Adrenal gland (tissue), 19 donors: ENCODE measurements around the gene SOD3. TPM values are rescaled to one million over a fixed set of nuclear protein-coding genes. Genes with fewer than 3 reads are reported as not detected.

ENCODE experiments used
- DNase-seq, 7 donors: peaks; one replicate each; pipeline ENCODE4 v3.0.0-alpha.2; 2019 to 2020
- H3K27ac ChIP-seq, 5 donors: fragments of 200-600 bp; sonication (generic) in 4 of 5; 1 replicate in 3 of 5; 2 replicates in 2 of 5; pipeline versions ENCODE4 v1.5.1 to v1.8.0; 2016 to 2020; ENCODE audit warnings: mild to moderate bottlenecking in 1 of 5
- H3K27me3 ChIP-seq: fragments of 200-600 bp; 2 replicates; pipeline ENCODE4 v1.8.0; 2021
- H3K36me3 ChIP-seq, 2 donors: fragments of 200-600 bp; replicated peaks in 1 of 2; 1 replicate in 1 of 2; 2 replicates in 1 of 2; pipeline versions ENCODE4 v1.5.1 to v1.8.0; 2018 to 2022
- H3K4me1 ChIP-seq, 2 donors: fragments of 200-600 bp; replicated peaks in 1 of 2; 1 replicate in 1 of 2; 2 replicates in 1 of 2; pipeline versions ENCODE4 v1.5.1 to v1.8.0; 2018 to 2021
- H3K4me3 ChIP-seq, 4 donors: fragments of 200-600 bp; sonication (generic) in 3 of 4; one replicate each; pipeline ENCODE4 v1.5.1; 2016 to 2018
- H3K9me3 ChIP-seq, 3 donors: fragments of 200-600 bp; sonication (generic) in 1 of 3; replicated peaks in 1 of 3; 1 replicate in 2 of 3; 2 replicates in 1 of 3; pipeline versions ENCODE4 v1.5.1 to v1.8.0; 2016 to 2021
- POLR2A ChIP-seq, 2 donors: fragments of 450-650 bp; IDR thresholded peaks; one replicate each; pipeline ENCODE4 v1.6.1; 2017; ENCODE audit warnings: antibody characterized with exemption in 2 of 2, mild to moderate bottlenecking in 2 of 2, moderate library complexity in 1 of 2
- WGBS, 4 donors: extraction: QIAGEN DNeasy Blood & Tissue Kit in 2 of 4; methylation state at CpG; one replicate each; pipeline versions ENCODE4 v1.1.5 to v1.1.7; 2013 to 2017; 5-methylcytosine and 5-hydroxymethylcytosine counted together
- intact Hi-C, 2 donors: fragments of 100-400 bp; cut with DNase I; formaldehyde crosslinking; loops; one replicate each; pipeline versions ENCODE4 v1.14.1 to v1.15.0; 2022 to 2023
- long read RNA-seq, 10 donors: library from polyadenylated mRNA in 3 of 10; unstranded in 2 of 10; stranded (forward) in 1 of 10; transcript quantifications; one replicate each; pipeline ENCODE4 v2.0.0 and lab custom pipeline, GENCODE V29; 2021 to 2026
- polyA plus RNA-seq, 3 donors: library from polyadenylated mRNA; stranded (reverse); fragments of 200-250 nt in 2 of 3; fragments of 350-450 nt in 1 of 3; fragmentation: Illumina TruSeq in 1 of 3; extraction: RNeasy Lipid Tissue Mini Kit (QIAGEN cat#74804) in 1 of 3; gene quantifications; one replicate each; pipeline ENCODE4 v1.2.3, GENCODE V29; 2013 to 2014
- total RNA-seq, 9 donors: library from RNA; depleted of rRNA in 4 of 9; stranded (reverse); fragments of >200 nt in 4 of 9; fragments of 120-200 nt in 1 of 9; fragmentation: NEBNext Ultra II Directional in 1 of 9; extraction: Animal tissue kit (Norgen Biotek cat#: 25700) in 1 of 9; gene quantifications; one replicate each; pipeline versions ENCODE4 v1.1.0 to v1.2.4, GENCODE V29; 2013 to 2023
- TF ChIP-seq, protein P1 (sequence below), 6 experiments: fragments of 450-650 bp in 4 of 6; fragments of 200-600 bp in 2 of 6; sonication (generic) in 1 of 6; IDR thresholded peaks; 1 replicate in 5 of 6; 2 replicates in 1 of 6; pipeline versions ENCODE4 v1.5.1 to v1.8.0; 2016 to 2021; ENCODE audit warnings: antibody characterized with exemption in 6 of 6, mild to moderate bottlenecking in 2 of 6, moderate library complexity in 1 of 6
- donor health status: healthy with polysubstance abuse.
- donor health status: Bipolar disorder and iron deficiency.
- donor health status: DM: yes; HTN: yes; CAD: no.
- donor health status: DM: no; HTN: no; CAD: no.
- donor health status: DM: no; HTN: no; CAD: no.
- donor health status: DM: yes; HTN: yes; CAD: no.

Gene SOD3, protein sequence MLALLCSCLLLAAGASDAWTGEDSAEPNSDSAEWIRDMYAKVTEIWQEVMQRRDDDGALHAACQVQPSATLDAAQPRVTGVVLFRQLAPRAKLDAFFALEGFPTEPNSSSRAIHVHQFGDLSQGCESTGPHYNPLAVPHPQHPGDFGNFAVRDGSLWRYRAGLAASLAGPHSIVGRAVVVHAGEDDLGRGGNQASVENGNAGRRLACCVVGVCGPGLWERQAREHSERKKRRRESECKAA
- total RNA-seq (10 to 100 TPM in 7 of 9 donors, 1 to 10 TPM in 1, under 1 TPM in 1; 0.39 to 55.6 (median 23.1) TPM), polyA plus RNA-seq (10 to 100 TPM in 1 of 3 donors, 1 to 10 TPM in 2; 7.5 to 25.3 (median 9.7) TPM)
- long read RNA-seq, donor 1 = 0 reads
- long read RNA-seq, donor 2 = 0 reads
- long read RNA-seq, donor 3 = 0 reads
- long read RNA-seq, donor 4 = 0 reads
- long read RNA-seq, donor 5, transcript SOD3-201 (2 exons, 1,526 nt) = major isoform, 48 of 64 reads
- long read RNA-seq, donor 5, partial matches to known transcripts = 1 of 64 reads
- long read RNA-seq, donor 5, other reads (novel, unspliced or antisense) = 15 of 64 reads
- long read RNA-seq, donor 6, partial matches to known transcripts = 0 of 9 reads
- long read RNA-seq, donor 6, other reads (novel, unspliced or antisense) = 8 of 9 reads
- long read RNA-seq, donor 7 = 0 reads
- long read RNA-seq, donor 8, partial matches to known transcripts = 0 of 1 reads
- long read RNA-seq, donor 8, other reads (novel, unspliced or antisense) = 0 of 1 reads
- long read RNA-seq, donor 9, partial matches to known transcripts = 0 of 1 reads
- long read RNA-seq, donor 9, other reads (novel, unspliced or antisense) = 0 of 1 reads
- long read RNA-seq, donor 10, partial matches to known transcripts = 0 of 1 reads
- long read RNA-seq, donor 10, other reads (novel, unspliced or antisense) = 0 of 1 reads

DNA sequence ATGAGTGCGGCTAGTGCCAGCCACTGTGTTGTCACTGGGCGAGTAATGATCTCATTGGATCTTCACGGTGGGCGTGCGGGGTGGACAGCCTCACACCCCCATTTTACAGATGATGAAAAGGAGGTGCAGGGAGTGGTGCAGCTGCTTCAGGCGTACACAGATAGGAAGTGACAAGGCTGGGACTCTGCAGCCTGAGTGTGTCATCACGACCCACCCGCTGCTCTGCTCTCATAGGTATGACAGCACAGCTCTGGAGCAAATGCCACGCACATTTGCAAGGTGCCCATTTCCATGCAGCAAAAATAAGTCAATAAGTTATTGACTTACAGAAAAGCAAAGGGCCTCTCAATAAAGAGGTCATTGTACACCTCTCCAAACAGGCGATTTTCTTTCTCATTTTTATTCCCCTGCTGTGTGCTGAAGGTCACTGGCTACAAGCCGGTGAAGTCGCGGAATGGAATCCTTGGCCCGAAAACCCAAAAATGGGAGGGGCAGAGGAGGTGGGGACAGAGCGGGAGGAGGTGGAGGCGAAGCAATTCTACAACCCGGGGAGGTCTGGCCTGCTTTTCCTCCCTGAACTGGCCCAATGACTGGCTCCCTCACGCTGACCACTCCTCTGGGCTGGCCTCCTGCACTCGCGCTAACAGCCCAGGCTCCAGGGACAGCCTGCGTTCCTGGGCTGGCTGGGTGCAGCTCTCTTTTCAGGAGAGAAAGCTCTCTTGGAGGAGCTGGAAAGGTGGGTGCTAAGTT is at the start of gene SOD3:
TSS of gene SOD3 (plus strand) at position 658 of the 750 bp plus-strand sequence. CDS start 3,949 bp downstream, outside the sequence.
- Histone ChIP-seq H3K4me1 (peaks cover 9 to 27% of the 10 kb centered on the region in 2 donors), H3K27ac (peak within 1 kb of the TSS in 4 of 5 donors; percentile 11 to 89 (median 57)), H3K4me3 (peak within 1 kb of the TSS in 1 of 4 donors; percentile 46), H3K36me3 (no peaks in the 10 kb centered on the region), H3K27me3 (peaks cover 15% of the 10 kb centered on the region), H3K9me3 (no peaks in the 10 kb centered on the region)
- peak; percentile 80 to 92 (median 90) for DNase-seq
- WGBS, 4 donors = 19 to 24% (median 22%) methylated on average over 16 to 21 of the region's 21 CpGs
- intact Hi-C loops = no loop called here
- peak in 1 of 2 donors; percentile 62 for TF ChIP-seq POLR2A (IDR thresholded peaks at IDR 0.05)
- TF ChIP-seq, protein P1, sequence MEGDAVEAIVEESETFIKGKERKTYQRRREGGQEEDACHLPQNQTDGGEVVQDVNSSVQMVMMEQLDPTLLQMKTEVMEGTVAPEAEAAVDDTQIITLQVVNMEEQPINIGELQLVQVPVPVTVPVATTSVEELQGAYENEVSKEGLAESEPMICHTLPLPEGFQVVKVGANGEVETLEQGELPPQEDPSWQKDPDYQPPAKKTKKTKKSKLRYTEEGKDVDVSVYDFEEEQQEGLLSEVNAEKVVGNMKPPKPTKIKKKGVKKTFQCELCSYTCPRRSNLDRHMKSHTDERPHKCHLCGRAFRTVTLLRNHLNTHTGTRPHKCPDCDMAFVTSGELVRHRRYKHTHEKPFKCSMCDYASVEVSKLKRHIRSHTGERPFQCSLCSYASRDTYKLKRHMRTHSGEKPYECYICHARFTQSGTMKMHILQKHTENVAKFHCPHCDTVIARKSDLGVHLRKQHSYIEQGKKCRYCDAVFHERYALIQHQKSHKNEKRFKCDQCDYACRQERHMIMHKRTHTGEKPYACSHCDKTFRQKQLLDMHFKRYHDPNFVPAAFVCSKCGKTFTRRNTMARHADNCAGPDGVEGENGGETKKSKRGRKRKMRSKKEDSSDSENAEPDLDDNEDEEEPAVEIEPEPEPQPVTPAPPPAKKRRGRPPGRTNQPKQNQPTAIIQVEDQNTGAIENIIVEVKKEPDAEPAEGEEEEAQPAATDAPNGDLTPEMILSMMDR (IDR thresholded peaks at IDR 0.05) = no peak

DNA sequence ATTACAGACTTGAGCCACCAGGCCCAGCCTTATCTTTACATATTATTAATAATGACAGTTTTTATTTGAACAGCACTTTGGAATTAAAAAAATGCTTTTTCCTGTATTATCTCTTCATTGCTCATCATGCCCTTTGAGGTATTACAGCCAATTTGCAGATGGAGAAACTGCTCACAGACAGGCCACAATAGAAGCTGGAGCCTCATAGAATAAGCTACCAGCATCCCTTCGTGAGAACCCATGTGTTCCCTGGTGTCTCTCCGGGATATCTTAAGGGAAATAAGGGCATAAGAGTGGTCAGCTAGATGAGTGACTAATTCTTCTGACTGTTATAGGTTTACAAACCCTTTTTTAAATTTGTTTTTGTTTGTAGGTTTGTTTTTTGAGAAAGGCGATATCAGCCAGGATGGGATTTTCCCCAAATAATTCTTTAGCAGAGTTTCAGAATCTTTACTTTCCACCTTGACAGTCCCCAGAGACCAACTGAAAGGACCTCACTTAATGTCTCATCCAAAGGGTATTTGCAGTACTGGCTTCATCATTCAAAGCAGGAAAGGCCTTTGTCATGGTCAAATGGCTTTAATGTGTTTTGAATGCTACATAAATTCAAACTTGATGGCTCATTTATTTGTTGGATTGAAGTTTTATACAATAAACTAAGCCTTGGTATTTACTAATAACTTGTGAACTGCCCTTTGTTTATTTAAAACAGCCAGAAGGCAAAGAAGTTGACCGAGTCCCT is 48.0 kb upstream of the SOD3 start:
- Histone ChIP-seq H3K27ac (no peak overlapping the region), H3K4me1 (no peaks in the 10 kb centered on the region), H3K36me3 (no peaks in the 10 kb centered on the region), H3K9me3 (no peaks in the 10 kb centered on the region), H3K4me3 (no peak overlapping the region), H3K27me3 (no peaks in the 10 kb centered on the region)
- intact Hi-C loops = no loop called here
- no peak for DNase-seq
- 79 to 92% (median 85%) methylated on average over 4 of the region's 4 CpGs for WGBS, 4 donors
- no peak for TF ChIP-seq POLR2A (IDR thresholded peaks at IDR 0.05)
- TF ChIP-seq, protein P1 (IDR thresholded peaks at IDR 0.05) = no peak

DNA sequence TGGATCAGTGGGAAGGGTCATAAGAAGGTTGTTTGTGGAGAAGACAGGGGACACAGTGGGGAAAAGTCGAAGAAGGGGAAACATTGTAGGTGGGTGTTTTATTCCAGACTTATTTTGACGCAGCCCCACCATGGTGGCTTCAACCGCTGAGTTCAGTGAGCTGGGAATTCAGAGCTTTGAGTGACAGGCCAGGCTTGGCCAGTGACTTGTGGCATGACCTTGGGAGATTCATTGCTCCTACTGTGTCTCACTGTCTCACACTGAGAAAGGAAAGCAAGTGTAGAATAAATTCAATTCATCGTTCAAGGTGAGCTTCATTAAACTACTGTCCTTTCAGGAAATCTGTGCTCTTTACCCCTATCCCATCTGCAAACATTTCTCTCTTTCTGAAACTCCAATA is 47.4 kb upstream of the SOD3 start:
- H3K9me3 ChIP-seq = no peaks in the 10 kb centered on the region
- no peak overlapping the region for H3K27ac ChIP-seq
- H3K4me3 ChIP-seq = no peak overlapping the region
- no peaks in the 10 kb centered on the region for H3K27me3 ChIP-seq
- intact Hi-C loops = no loop called here
- no peaks in the 10 kb centered on the region for H3K4me1 ChIP-seq
- H3K36me3 ChIP-seq = no peaks in the 10 kb centered on the region
- DNase-seq = no peak
- TF ChIP-seq, protein P1 (IDR thresholded peaks at IDR 0.05) = no peak
- no peak for TF ChIP-seq POLR2A (IDR thresholded peaks at IDR 0.05)
- 71 to 84% (median 78%) methylated on average over 4 of the region's 4 CpGs for WGBS, 4 donors
